OCI-LY7 (cell line): ENCODE data around the gene MSANTD3. TPM values are rescaled to one million over a fixed set of nuclear protein-coding genes. Genes with fewer than 3 reads are reported as not detected.
A peak's percentile ranks its signal among the peaks of the same experiment; 100 is the strongest.

ENCODE experiments used
- BruUV-seq: library from RNA; stranded (reverse); fragments of 400-500 nt; replicated peaks from 2 replicates; lab custom pipeline; 2021; lab: Mats Ljungman, UMichigan
- CTCF ChIA-PET: fragments of 300-600 bp; sonication (Branson Sonifier 250); formaldehyde crosslinking; loops from one replicate; lab custom pipeline; 2022; ENCODE audit warnings: antibody characterized with exemption; ENCODE audit not compliant: unreplicated experiment; lab: Charles Lee
- POLR2A ChIA-PET: fragments of 300-600 bp; sonication (Branson Sonifier 250); formaldehyde crosslinking; loops from one replicate; lab custom pipeline; 2022; ENCODE audit warnings: antibody characterized with exemption; lab: Charles Lee
- DNase-seq: peaks from one replicate; pipeline ENCODE4 v3.0.0-alpha.2; 2015; ENCODE audit warnings: low spot score
- H2AFZ ChIP-seq: fragments of 200-600 bp; sonication (generic), shearing (Covaris generic); 2 replicates; pipeline ENCODE4 v1.6.1; 2014; ENCODE audit warnings: mild to moderate bottlenecking, antibody characterized with exemption, low read length, moderate library complexity
- H3K27ac ChIP-seq: fragments of 200-600 bp; sonication (generic); 2 replicates; pipeline ENCODE4 v1.5.1; 2014; ENCODE audit warnings: mixed run types, low read depth, mild to moderate bottlenecking, moderate library complexity, low read length, inconsistent platforms; ENCODE audit not compliant: poor library complexity, severe bottlenecking
- H3K36me3 ChIP-seq: fragments of 200-600 bp; sonication (generic); 2 replicates; pipeline ENCODE4 v1.6.1; 2014; ENCODE audit warnings: mild to moderate bottlenecking, antibody characterized with exemption, low read length, moderate library complexity, mixed read lengths; ENCODE audit not compliant: insufficient read depth
- H3K4me1 ChIP-seq: fragments of 200-600 bp; sonication (generic); 2 replicates; pipeline ENCODE4 v1.5.1; 2014; ENCODE audit warnings: mild to moderate bottlenecking, low read length; ENCODE audit not compliant: insufficient read depth, poor library complexity, severe bottlenecking
- H3K4me2 ChIP-seq: fragments of 200-600 bp; sonication (generic); 2 replicates; pipeline ENCODE4 v1.6.1; 2014; ENCODE audit warnings: mild to moderate bottlenecking, low read length
- H3K4me3 ChIP-seq: fragments of 200-600 bp; sonication (generic); 2 replicates; pipeline ENCODE4 v1.5.1; 2014; ENCODE audit warnings: mild to moderate bottlenecking, low read depth, low read length; ENCODE audit not compliant: poor library complexity, severe bottlenecking
- H3K79me2 ChIP-seq: fragments of 200-600 bp; sonication (generic); 2 replicates; pipeline ENCODE4 v1.6.1; 2016; ENCODE audit warnings: low read depth, mild to moderate bottlenecking, low read length, moderate library complexity, mixed read lengths; ENCODE audit not compliant: insufficient read depth
- H3K9me2 ChIP-seq: fragments of 200-600 bp; sonication (generic); 2 replicates; pipeline ENCODE4 v1.6.1; 2016; ENCODE audit warnings: mild to moderate bottlenecking, low read length, mixed read lengths; ENCODE audit not compliant: insufficient read depth
- H3K9me3 ChIP-seq: fragments of 200-600 bp; sonication (generic); 2 replicates; pipeline ENCODE4 v1.6.1; 2014; ENCODE audit warnings: mild to moderate bottlenecking, mixed run types, low read length, mixed read lengths
- H4K20me1 ChIP-seq: fragments of 200-600 bp; sonication (generic); 2 replicates; pipeline ENCODE4 v1.6.1; 2014; ENCODE audit warnings: mild to moderate bottlenecking, antibody characterized with exemption, low read length, moderate library complexity, mixed read lengths; ENCODE audit not compliant: insufficient read depth
- EZH2phosphoT487 ChIP-seq: fragments of 200-600 bp; sonication (generic); IDR thresholded peaks from 2 replicates; pipeline ENCODE4 v1.6.1; 2018; ENCODE audit warnings: low read depth, borderline replicate concordance, mild to moderate bottlenecking, mixed run types, antibody characterized with exemption, low read length, moderate library complexity, mixed read lengths
- intact Hi-C: fragments of 100-400 bp; cut with micrococcal nuclease; formaldehyde crosslinking; loops from one replicate; pipeline ENCODE4 v1.10.0; 2022; ENCODE audit not compliant: unreplicated experiment
- total RNA-seq, 2 experiments: library from RNA; depleted of rRNA in 1 of 2; stranded (reverse); fragments of >200 nt in 1 of 2; shearing (Covaris generic) in 1 of 2; gene quantifications; 2 replicates each; pipeline ENCODE4 v1.2.3, GENCODE V29; 2014 to 2022
- TF ChIP-seq, protein P1 (sequence below): fragments of 200-600 bp; sonication (generic); conservative IDR thresholded peaks from 2 replicates; pipeline ENCODE4 v1.5.1; 2014; ENCODE audit warnings: mild to moderate bottlenecking, antibody characterized with exemption, low read length, moderate library complexity, mixed read lengths

MSANTD3 gene
- total RNA-seq, 2 experiments from 2014 or later = 30.5 to 38.0 TPM

DNA sequence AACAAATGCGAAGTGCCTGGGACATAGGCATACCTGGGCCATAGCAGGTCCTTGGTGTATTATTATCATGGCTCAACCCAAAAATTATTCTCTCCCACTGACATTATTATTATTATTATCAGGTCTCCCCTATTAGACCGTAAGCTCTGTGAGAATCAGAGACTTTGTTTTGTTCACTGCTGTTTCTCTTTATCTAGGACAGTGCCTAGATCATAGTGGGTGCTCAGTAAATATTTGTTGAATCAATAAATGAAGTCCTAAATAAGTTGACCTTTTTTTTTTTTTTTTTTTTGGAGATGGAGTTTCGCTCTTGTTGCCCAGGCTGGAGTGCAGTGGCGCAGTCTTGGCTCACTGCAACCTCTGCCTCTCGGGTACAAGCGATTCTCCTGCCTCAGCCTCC is 41.1 kb downstream of the MSANTD3 start:
- intact Hi-C loops = no loop called here
- POLR2A ChIA-PET = no interaction called here

DNA sequence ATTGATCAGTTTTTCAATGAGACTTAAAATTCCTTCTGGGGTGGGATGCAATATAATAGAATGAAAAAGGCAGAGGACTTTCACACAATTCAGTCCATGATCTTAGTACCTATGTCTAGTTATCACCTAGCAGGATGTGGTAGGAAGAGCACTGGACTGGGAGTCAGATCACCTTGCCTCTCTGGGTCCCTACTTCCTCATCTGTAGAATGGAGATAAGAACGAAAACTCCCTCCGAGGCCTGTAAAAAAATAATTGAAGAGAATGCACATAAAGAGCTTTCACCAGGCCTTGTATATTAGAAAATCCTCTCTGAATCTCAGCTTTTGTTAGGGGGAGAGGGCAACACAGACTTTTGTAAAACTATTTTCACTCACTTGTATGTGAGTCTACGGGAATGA is 45.3 kb downstream of the MSANTD3 start:
- H3K9me2 ChIP-seq = no peaks in the 10 kb centered on the region
- H3K4me3 ChIP-seq = peak overlapping the region; percentile 81
- BruUV-seq = no TSS peak
- no peaks in the 10 kb centered on the region for H3K79me2 ChIP-seq
- ChIA-PET POLR2A (interaction anchor here (0.6 to 1.5 kb wide), 3 partner anchors 45 to 1058 kb away, joined by 3 to 4 read pairs (median 3); partner anchors contain the start of gene MSANTD3), CTCF (interaction anchor here (0.5 kb wide), 1 partner anchor 130 kb away, joined by 3 read pairs; no protein-coding TSS in a partner anchor)
- no peaks in the 10 kb centered on the region for H3K36me3 ChIP-seq
- peak overlapping the region; percentile 96 for H2AFZ ChIP-seq
- DNase-seq = peak; percentile 19
- H3K9me3 ChIP-seq = no peaks in the 10 kb centered on the region
- H3K4me2 ChIP-seq = peak overlapping the region; percentile 66
- H3K4me1 ChIP-seq = peaks cover 15% of the 10 kb centered on the region
- H4K20me1 ChIP-seq = no peaks in the 10 kb centered on the region
- peak overlapping the region; percentile 32 for H3K27ac ChIP-seq
- TF ChIP-seq, protein P1, sequence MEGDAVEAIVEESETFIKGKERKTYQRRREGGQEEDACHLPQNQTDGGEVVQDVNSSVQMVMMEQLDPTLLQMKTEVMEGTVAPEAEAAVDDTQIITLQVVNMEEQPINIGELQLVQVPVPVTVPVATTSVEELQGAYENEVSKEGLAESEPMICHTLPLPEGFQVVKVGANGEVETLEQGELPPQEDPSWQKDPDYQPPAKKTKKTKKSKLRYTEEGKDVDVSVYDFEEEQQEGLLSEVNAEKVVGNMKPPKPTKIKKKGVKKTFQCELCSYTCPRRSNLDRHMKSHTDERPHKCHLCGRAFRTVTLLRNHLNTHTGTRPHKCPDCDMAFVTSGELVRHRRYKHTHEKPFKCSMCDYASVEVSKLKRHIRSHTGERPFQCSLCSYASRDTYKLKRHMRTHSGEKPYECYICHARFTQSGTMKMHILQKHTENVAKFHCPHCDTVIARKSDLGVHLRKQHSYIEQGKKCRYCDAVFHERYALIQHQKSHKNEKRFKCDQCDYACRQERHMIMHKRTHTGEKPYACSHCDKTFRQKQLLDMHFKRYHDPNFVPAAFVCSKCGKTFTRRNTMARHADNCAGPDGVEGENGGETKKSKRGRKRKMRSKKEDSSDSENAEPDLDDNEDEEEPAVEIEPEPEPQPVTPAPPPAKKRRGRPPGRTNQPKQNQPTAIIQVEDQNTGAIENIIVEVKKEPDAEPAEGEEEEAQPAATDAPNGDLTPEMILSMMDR = no peak
- no peak for TF ChIP-seq EZH2phosphoT487
- intact Hi-C loops = no loop called here

More for the DNA sequence above, 41.1 kb downstream of the MSANTD3 start:
- DNase-seq = no peak
- Histone ChIP-seq H3K36me3 (no peaks in the 10 kb centered on the region), H3K9me2 (no peaks in the 10 kb centered on the region), H3K27ac (no peak overlapping the region), H2AFZ (no peak overlapping the region), H3K4me1 (peaks cover 9% of the 10 kb centered on the region), H3K9me3 (no peaks in the 10 kb centered on the region), H3K4me2 (no peak overlapping the region), H3K79me2 (no peaks in the 10 kb centered on the region), H4K20me1 (no peaks in the 10 kb centered on the region), H3K4me3 (no peak overlapping the region)
- TF ChIP-seq, protein P1 = no peak
- no peak for TF ChIP-seq EZH2phosphoT487
- CTCF ChIA-PET = no interaction called here
- BruUV-seq = no TSS peak

DNA sequence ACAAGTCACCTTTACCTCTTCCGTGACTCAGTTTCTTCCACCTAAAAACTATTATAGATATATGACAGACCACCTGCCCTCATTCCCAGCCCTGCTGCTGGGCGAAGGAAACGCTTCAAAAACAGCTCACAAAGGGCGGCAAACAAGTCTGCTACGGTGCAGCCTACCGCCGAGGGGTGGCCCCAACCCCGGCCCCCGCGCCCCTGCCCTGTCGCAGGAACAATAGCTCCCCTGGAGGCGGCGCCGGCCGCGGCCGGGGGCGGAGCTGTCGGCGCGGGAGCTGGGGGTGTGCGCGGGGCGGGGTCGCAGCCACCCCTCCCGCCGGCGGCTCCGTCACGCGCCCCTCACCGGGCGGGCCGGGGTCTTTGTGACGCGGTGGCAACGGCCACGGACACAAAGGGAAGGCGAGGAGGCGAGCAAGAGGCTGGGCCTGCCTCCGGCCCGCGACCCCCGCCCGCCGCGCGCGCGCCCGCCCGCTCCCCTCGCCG is 45.9 kb downstream of the MSANTD3 start, which contains the start of gene TMEFF1:
Gene TMEFF1, plus strand, starts transcription at position 362 of the 488 bp plus-strand sequence. CDS start 396 bp downstream, outside the sequence.
- peaks cover 15% of the 10 kb centered on the region for H3K4me1 ChIP-seq
- ChIA-PET CTCF (interaction anchor here (0.5 to 0.6 kb wide), 4 partner anchors 23 to 567 kb away, joined by 3 to 5 read pairs (median 4); no protein-coding TSS in a partner anchor), POLR2A (interaction anchor here (0.6 to 1.5 kb wide), 4 partner anchors 46 to 1057 kb away, joined by 3 to 4 read pairs (median 4); partner anchors contain the start of gene MSANTD3)
- H3K9me2 ChIP-seq = no peaks in the 10 kb centered on the region
- H3K36me3 ChIP-seq = no peaks in the 10 kb centered on the region
- H3K27ac ChIP-seq = peak within 1 kb of the TSS; percentile 32
- no peaks in the 10 kb centered on the region for H3K9me3 ChIP-seq
- peak within 1 kb of the TSS; percentile 96 for H2AFZ ChIP-seq
- no peaks in the 10 kb centered on the region for H3K79me2 ChIP-seq
- DNase-seq = peak; percentile 85
- peak within 1 kb of the TSS; percentile 81 for H3K4me3 ChIP-seq
- TF ChIP-seq, protein P1 = peak; percentile 47
- no peak for TF ChIP-seq EZH2phosphoT487
- intact Hi-C loops = no loop called here
- H4K20me1 ChIP-seq = no peaks in the 10 kb centered on the region
- H3K4me2 ChIP-seq = peak within 1 kb of the TSS; percentile 81
- no TSS peak for BruUV-seq
